ENCODE measurements around the gene TAF1D. TPM values are rescaled to one million over a fixed set of nuclear protein-coding genes. Genes with fewer than 3 reads are reported as not detected.

Gene TAF1D
- total RNA-seq, 4 donors from 2014 or later, result 99.9 to 150 (median 125) TPM

GRCh38 chr11:93686226-93686625 lies 55.1 kb downstream of the TAF1D start:
- no peaks in the 10 kb centered on the region for H3K4me1 ChIP-seq
- 94 to 98% methylated on average over 2 of the region's 2 CpGs for WGBS, 2 donors
- H3K9me3 ChIP-seq, result no peaks in the 10 kb centered on the region
- DNase-seq, result no peak
- no peak overlapping the region for H3K27ac ChIP-seq
- H3K27me3 ChIP-seq, result no peaks in the 10 kb centered on the region
- peaks cover 7 to 20% of the 10 kb centered on the region in 2 donors for H3K36me3 ChIP-seq
- H3K4me3 ChIP-seq (replicated peaks in 1 of 3), result no peak overlapping the region
- TF ChIP-seq POLR2A (IDR thresholded peaks at IDR 0.05) (no peak), CTCF (IDR thresholded peaks at IDR 0.05) (no peak)
- intact Hi-C loops (cut with DNase I), result no loop called here

MicroRNAs within 50 kb of the gene (microRNA counts, 767-probe panel; counts per million panel counts)
- 0 to 2,647 counts per million in 2 donors for microRNA hsa-miR-1304-5p

Small RNA genes lying within 50 kb of the gene (microRNA-seq; reads per million reads assigned to microRNA genes)
- gene MIR1304, result 1.8 reads per million

Small RNA genes lying within 50 kb of the gene (small RNA-seq; reads per million reads assigned to genes)
- gene RF00019, result not detected
- 44.8 reads per million, percentile 95 among the genes with 10 or more reads in this experiment for gene RF00493
- gene SCARNA9, result 1.8 reads per million, percentile 51 among the genes with 10 or more reads in this experiment
- gene SNORA1, result not detected
- gene SNORA18, result not detected
- gene SNORA25, result not detected
- not detected for gene SNORA32
- gene SNORA40, result not detected
- gene SNORA8, result not detected
- gene SNORD5, result not detected
- gene SNORD6, result 534 reads per million, percentile 98 among the genes with 10 or more reads in this experiment

Other genes starting within 250 kb of the TAF1D start
- gene SMCO4, start 198.1 kb downstream of the TAF1D start, total RNA-seq, result 100 to 1,000 TPM in 2 of 4 donors, 10 to 100 TPM in 2; 38.6 to 135 (median 102) TPM
- 10 to 100 TPM; 24.4 to 31.1 (median 28.3) TPM for gene CEP295, start 79.8 kb downstream of the TAF1D start, total RNA-seq
- 10 to 100 TPM; 46.6 to 71.4 (median 54.9) TPM for gene C11orf54, start 177 bp upstream of the TAF1D start, total RNA-seq
- 10 to 100 TPM; 34.6 to 56.3 (median 35.4) TPM for gene MED17, start 42.8 kb upstream of the TAF1D start, total RNA-seq
- gene VSTM5, start 109.1 kb upstream of the TAF1D start, total RNA-seq, result under 1 TPM in 2 of 4 donors, not detected in 2; 0.67 TPM